Measurements from ENCODE around the gene SIGLEC14. TPM values are rescaled to one million over a fixed set of nuclear protein-coding genes. Genes with fewer than 3 reads are reported as not detected.

SIGLEC14 gene
- total and polyA plus RNA-seq, 2 donors (not counting 1 experiment from before 2014, with no cell fraction given): not detected

GRCh38 chr19:51668216-51668615, 21.6 kb upstream of the SIGLEC14 start:
- Histone ChIP-seq H3K4me3 (replicated peaks in 1 of 4; ENCODE audit: control extremely low read depth in 1 of 4, insufficient read depth in 1 of 4, low read depth in 3 of 4, low read length in 4 of 4) (no peak overlapping the region), H3K4me1 (ENCODE audit: control insufficient read depth, extremely low read depth, insufficient read depth, low read length) (no peaks in the 10 kb centered on the region), H4K20me1 (ENCODE audit: control insufficient read depth, extremely low read depth, insufficient read depth, low read length) (no peaks in the 10 kb centered on the region), H3K4me2 (ENCODE audit: extremely low read depth, insufficient read depth, low read length) (no peak overlapping the region), H3K27me3 (ENCODE audit: control insufficient read depth, insufficient read depth, low read length) (no peaks in the 10 kb centered on the region), H3K27ac (ENCODE audit: insufficient read depth, low read length) (no peak overlapping the region), H3K9me3 (ENCODE audit: control insufficient read depth, insufficient read depth, low read depth, low read length) (no peaks in the 10 kb centered on the region), H3K36me3 (ENCODE audit: control insufficient read depth, insufficient read depth, low read length) (no peaks in the 10 kb centered on the region), H3K79me2 (ENCODE audit: control insufficient read depth, insufficient read depth, low read length) (no peaks in the 10 kb centered on the region), H2AFZ (ENCODE audit: low read length) (no peak overlapping the region), H3K9ac (ENCODE audit: insufficient read depth, low read length) (no peak overlapping the region)
- no peak for DNase-seq (ENCODE audit: low read depth in 2 of 2)
- TF ChIP-seq CTCF (conservative IDR thresholded peaks at IDR 0.05 in 1 of 2, IDR thresholded peaks at IDR 0.05 in 1 of 2; ENCODE audit: low read depth in 1 of 2, low read length in 2 of 2): no peak
- TF ChIP-seq EZH2 (IDR thresholded peaks at IDR 0.05; ENCODE audit: low read length, missing control alignments): no peak

DNA sequence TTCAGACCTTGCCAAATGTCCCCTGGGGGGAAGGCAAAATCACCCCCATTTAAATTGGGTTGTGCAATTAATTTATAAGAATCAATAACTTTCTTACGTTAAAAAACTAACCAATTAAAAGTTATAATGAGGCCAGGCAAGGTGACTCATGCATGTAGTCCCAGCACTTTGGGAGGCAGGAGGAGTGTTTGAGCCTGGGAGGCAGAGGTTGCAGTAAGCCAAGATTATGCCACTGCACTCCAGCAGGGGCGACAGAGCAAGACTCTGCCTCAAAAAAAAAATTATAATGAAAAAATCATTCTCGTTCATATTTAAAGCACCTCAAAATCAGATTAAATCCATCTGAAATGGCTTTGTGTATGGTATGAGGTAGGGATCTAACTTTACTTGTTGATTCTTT, 18.4 kb upstream of the SIGLEC14 start:
- Histone ChIP-seq H3K27me3 (ENCODE audit: control insufficient read depth, insufficient read depth, low read length) (no peaks in the 10 kb centered on the region), H3K4me3 (replicated peaks in 1 of 4; ENCODE audit: control extremely low read depth in 1 of 4, insufficient read depth in 1 of 4, low read depth in 3 of 4, low read length in 4 of 4) (no peak overlapping the region), H3K9ac (ENCODE audit: insufficient read depth, low read length) (no peak overlapping the region), H3K36me3 (ENCODE audit: control insufficient read depth, insufficient read depth, low read length) (no peaks in the 10 kb centered on the region), H3K79me2 (ENCODE audit: control insufficient read depth, insufficient read depth, low read length) (no peaks in the 10 kb centered on the region), H4K20me1 (ENCODE audit: control insufficient read depth, extremely low read depth, insufficient read depth, low read length) (no peaks in the 10 kb centered on the region), H3K4me2 (ENCODE audit: extremely low read depth, insufficient read depth, low read length) (no peak overlapping the region), H2AFZ (ENCODE audit: low read length) (no peak overlapping the region), H3K4me1 (ENCODE audit: control insufficient read depth, extremely low read depth, insufficient read depth, low read length) (no peaks in the 10 kb centered on the region), H3K27ac (ENCODE audit: insufficient read depth, low read length) (no peak overlapping the region), H3K9me3 (ENCODE audit: control insufficient read depth, insufficient read depth, low read depth, low read length) (no peaks in the 10 kb centered on the region)
- no peak for TF ChIP-seq EZH2 (IDR thresholded peaks at IDR 0.05; ENCODE audit: low read length, missing control alignments)
- peak; percentile 35 to 37 for TF ChIP-seq CTCF (conservative IDR thresholded peaks at IDR 0.05 in 1 of 2, IDR thresholded peaks at IDR 0.05 in 1 of 2; ENCODE audit: low read depth in 1 of 2, low read length in 2 of 2)
- DNase-seq (ENCODE audit: low read depth in 2 of 2): peak in 1 of 2 donors; percentile 4

GRCh38 chr19:51664131-51664530, 17.5 kb upstream of the SIGLEC14 start:
- TF ChIP-seq EZH2 (IDR thresholded peaks at IDR 0.05; ENCODE audit: low read length, missing control alignments) (no peak), CTCF (conservative IDR thresholded peaks at IDR 0.05 in 1 of 2, IDR thresholded peaks at IDR 0.05 in 1 of 2; ENCODE audit: low read depth in 1 of 2, low read length in 2 of 2) (no peak)
- Histone ChIP-seq H3K27me3 (ENCODE audit: control insufficient read depth, insufficient read depth, low read length) (no peaks in the 10 kb centered on the region), H4K20me1 (ENCODE audit: control insufficient read depth, extremely low read depth, insufficient read depth, low read length) (no peaks in the 10 kb centered on the region), H3K4me3 (replicated peaks in 1 of 4; ENCODE audit: control extremely low read depth in 1 of 4, insufficient read depth in 1 of 4, low read depth in 3 of 4, low read length in 4 of 4) (no peak overlapping the region), H3K79me2 (ENCODE audit: control insufficient read depth, insufficient read depth, low read length) (no peaks in the 10 kb centered on the region), H3K9ac (ENCODE audit: insufficient read depth, low read length) (no peak overlapping the region), H3K4me2 (ENCODE audit: extremely low read depth, insufficient read depth, low read length) (no peak overlapping the region), H3K9me3 (ENCODE audit: control insufficient read depth, insufficient read depth, low read depth, low read length) (no peaks in the 10 kb centered on the region), H3K27ac (ENCODE audit: insufficient read depth, low read length) (no peak overlapping the region), H2AFZ (ENCODE audit: low read length) (no peak overlapping the region), H3K36me3 (ENCODE audit: control insufficient read depth, insufficient read depth, low read length) (no peaks in the 10 kb centered on the region), H3K4me1 (ENCODE audit: control insufficient read depth, extremely low read depth, insufficient read depth, low read length) (no peaks in the 10 kb centered on the region)
- no peak for DNase-seq (ENCODE audit: low read depth in 2 of 2)
